ENCODE measurements around the gene MEIG1.
A peak's percentile ranks its signal among the peaks of the same experiment; 100 is the strongest.
"Not testable (repeated sequence)": the region's sequence is repeated elsewhere in the genome, so short reads cannot be mapped to it uniquely, and the experiment has no call there.

MEIG1 gene

GRCh38 chr10:14954001-14954770, 5.0 kb upstream of the MEIG1 start, which contains the start of gene DCLRE1C:
TSS of gene DCLRE1C (minus strand) at chr10:14954096. CDS start at chr10:14954010, 86 bp downstream.
- DNase-seq = peak; percentile 24 to 92 (median 82)

- DNase-seq = no peak
Measured at GRCh38 chr10:14954934-14955333, 4.3 kb upstream of the MEIG1 start.

GRCh38 chr10:14958872-14959220, 342 bp upstream of the MEIG1 start:
- no peak for DNase-seq

GRCh38 chr10:14967897-14968296, 8.7 kb downstream of the MEIG1 start:
- DNase-seq = no peak

GRCh38 chr10:14971867-14972448, 12.8 kb downstream of the MEIG1 start:
- DNase-seq = peak in 3 of 56 donors; percentile 4 to 34 (median 15)

- DNase-seq = not testable (repeated sequence)
Measured at GRCh38 chr10:14974153-14974998, 15.2 kb downstream of the MEIG1 start.

GRCh38 chr10:14975672-14976273, 16.6 kb downstream of the MEIG1 start:
- no peak for DNase-seq

- DNase-seq = no peak
Measured at GRCh38 chr10:14982744-14983143, 23.6 kb downstream of the MEIG1 start.

- not testable (repeated sequence) for DNase-seq
Measured at GRCh38 chr10:14989552-14989951, 30.4 kb downstream of the MEIG1 start.

- DNase-seq = not testable (repeated sequence)
Measured at GRCh38 chr10:14991035-14991749, 32.0 kb downstream of the MEIG1 start.

- not testable (repeated sequence) for DNase-seq
Measured at GRCh38 chr10:14992336-14992735, 33.1 kb downstream of the MEIG1 start.

GRCh38 chr10:14993500-14994455, 34.6 kb downstream of the MEIG1 start:
- DNase-seq = not testable (repeated sequence)

GRCh38 chr10:14995964-14996565, 36.9 kb downstream of the MEIG1 start:
- no peak for DNase-seq

GRCh38 chr10:15013530-15013929, 54.3 kb downstream of the MEIG1 start:
- not testable (repeated sequence) for DNase-seq

- DNase-seq = peak in 3 of 56 donors; percentile 0 to 12 (median 8)
Measured at GRCh38 chr10:15015451-15015850, 56.3 kb downstream of the MEIG1 start.

GRCh38 chr10:15020966-15021365, 61.8 kb downstream of the MEIG1 start:
- DNase-seq = not testable (repeated sequence)

Data from amygdala (tissue), 56 donors.